Measurements from ENCODE around the gene ZBTB7C. TPM values are rescaled to one million over a fixed set of nuclear protein-coding genes. Genes with fewer than 3 reads are reported as not detected.

ZBTB7C gene
- total RNA-seq, 1 experiment from 2014 or later: not detected

DNA sequence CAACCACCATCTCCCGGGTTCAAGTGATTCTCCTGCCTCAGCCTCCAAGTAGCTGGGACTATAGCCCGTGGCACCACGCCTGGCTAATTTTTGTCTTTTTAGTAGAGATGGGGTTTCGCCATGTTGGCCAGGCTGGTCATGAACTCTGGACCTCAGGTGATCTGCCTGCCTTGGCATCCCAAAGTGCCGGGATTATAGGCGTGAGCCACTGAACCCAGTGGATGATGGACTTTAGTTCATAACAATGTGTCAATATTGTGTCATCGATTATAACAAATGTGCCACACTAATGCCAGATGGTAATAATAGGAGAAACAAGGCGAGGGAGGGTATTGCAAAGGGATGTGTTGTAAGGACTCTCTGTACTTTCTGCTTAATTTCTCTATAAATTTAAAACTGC lies 216.6 kb downstream of the ZBTB7C start:
- TF ChIP-seq CTCF (IDR thresholded peaks at IDR 0.05; ENCODE audit: unreplicated experiment): no peak
- no peak for DNase-seq
- intact Hi-C loops (cut with micrococcal nuclease; ENCODE audit: unreplicated experiment): no loop called here
- H3K4me3 Mint-ChIP-seq (ENCODE audit: low read depth, unreplicated experiment): no peak overlapping the region
- H3K27me3 Mint-ChIP-seq (ENCODE audit: unreplicated experiment): peaks cover 97% of the 10 kb centered on the region
- H3K27ac Mint-ChIP-seq (ENCODE audit: unreplicated experiment): no peak overlapping the region
- CTCF ChIA-PET: no interaction called here
- no peaks in the 10 kb centered on the region for H3K9me3 Mint-ChIP-seq (ENCODE audit: low read depth, unreplicated experiment)
- H3K4me1 Mint-ChIP-seq (ENCODE audit: low read depth, unreplicated experiment): no peaks in the 10 kb centered on the region
- BruUV-seq (replicated peaks): no TSS peak
- H3K36me3 Mint-ChIP-seq (ENCODE audit: insufficient read depth, unreplicated experiment): no peaks in the 10 kb centered on the region

DNA sequence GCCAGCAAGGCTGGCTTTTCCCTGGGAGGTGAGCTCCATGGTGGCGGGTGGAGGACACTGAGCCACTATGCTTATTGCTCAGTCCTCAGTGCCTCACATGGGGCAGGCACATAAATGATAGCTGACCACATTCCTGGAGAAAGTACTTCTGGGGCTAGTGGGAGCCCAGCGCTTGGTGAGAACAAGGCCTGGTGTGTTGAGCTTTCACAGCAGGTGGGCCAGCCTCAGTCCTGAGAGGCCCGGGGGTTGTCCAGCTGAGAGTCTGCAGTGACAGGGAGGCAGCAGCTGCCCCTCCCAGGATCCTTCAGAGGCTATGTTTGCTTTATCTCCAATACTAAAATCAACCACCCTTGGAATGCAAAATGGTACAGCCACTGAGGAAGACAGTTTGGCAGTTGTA lies 217.7 kb downstream of the ZBTB7C start:
- no peak for TF ChIP-seq CTCF (IDR thresholded peaks at IDR 0.05; ENCODE audit: unreplicated experiment)
- intact Hi-C loops (cut with micrococcal nuclease; ENCODE audit: unreplicated experiment): no loop called here
- Mint-ChIP-seq H3K27ac (ENCODE audit: unreplicated experiment) (no peak overlapping the region), H3K4me3 (ENCODE audit: low read depth, unreplicated experiment) (no peak overlapping the region), H3K9me3 (ENCODE audit: low read depth, unreplicated experiment) (no peaks in the 10 kb centered on the region), H3K36me3 (ENCODE audit: insufficient read depth, unreplicated experiment) (no peaks in the 10 kb centered on the region), H3K4me1 (ENCODE audit: low read depth, unreplicated experiment) (no peaks in the 10 kb centered on the region), H3K27me3 (ENCODE audit: unreplicated experiment) (peaks cover 97% of the 10 kb centered on the region)
- no peak for DNase-seq
- CTCF ChIA-PET: interaction anchor here (0.5 kb wide), 1 partner anchor 1240 kb away, joined by 4 read pairs; no protein-coding TSS in a partner anchor
- BruUV-seq (replicated peaks): no TSS peak

GRCh38 chr18:48190994-48191393 lies 218.2 kb downstream of the ZBTB7C start:
- no peak overlapping the region for H3K27ac Mint-ChIP-seq (ENCODE audit: unreplicated experiment)
- H3K27me3 Mint-ChIP-seq (ENCODE audit: unreplicated experiment): peaks cover 97% of the 10 kb centered on the region
- no peak for TF ChIP-seq CTCF (IDR thresholded peaks at IDR 0.05; ENCODE audit: unreplicated experiment)
- no peak overlapping the region for H3K4me3 Mint-ChIP-seq (ENCODE audit: low read depth, unreplicated experiment)
- no peaks in the 10 kb centered on the region for H3K36me3 Mint-ChIP-seq (ENCODE audit: insufficient read depth, unreplicated experiment)
- no TSS peak for BruUV-seq (replicated peaks)
- no peaks in the 10 kb centered on the region for H3K9me3 Mint-ChIP-seq (ENCODE audit: low read depth, unreplicated experiment)
- CTCF ChIA-PET: no interaction called here
- H3K4me1 Mint-ChIP-seq (ENCODE audit: low read depth, unreplicated experiment): no peaks in the 10 kb centered on the region
- intact Hi-C loops (cut with micrococcal nuclease; ENCODE audit: unreplicated experiment): no loop called here
- DNase-seq: no peak

DNA sequence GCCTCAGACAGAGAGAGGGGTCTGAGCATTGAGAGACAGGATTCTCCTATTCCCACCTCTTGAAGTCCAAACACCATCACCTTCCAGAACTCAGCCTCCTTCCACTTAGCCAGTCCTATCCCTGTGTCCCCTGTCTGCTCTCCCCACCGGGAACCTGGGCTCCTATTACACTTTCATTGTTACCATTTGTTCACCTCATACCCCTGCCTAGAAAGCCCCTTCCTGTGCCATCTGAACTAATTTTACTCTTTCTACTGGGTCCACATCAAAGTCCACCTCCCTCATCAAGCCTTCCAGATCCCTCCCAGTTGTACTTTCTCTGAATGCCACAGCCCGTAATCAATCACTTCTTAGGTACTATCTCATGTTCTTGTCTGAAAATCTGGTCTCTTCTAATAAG lies 220.6 kb downstream of the ZBTB7C start:
- no peaks in the 10 kb centered on the region for H3K4me1 Mint-ChIP-seq (ENCODE audit: low read depth, unreplicated experiment)
- no peak for TF ChIP-seq CTCF (IDR thresholded peaks at IDR 0.05; ENCODE audit: unreplicated experiment)
- no TSS peak for BruUV-seq (replicated peaks)
- CTCF ChIA-PET: no interaction called here
- H3K36me3 Mint-ChIP-seq (ENCODE audit: insufficient read depth, unreplicated experiment): peaks cover 4% of the 10 kb centered on the region
- H3K27me3 Mint-ChIP-seq (ENCODE audit: unreplicated experiment): peaks cover 97% of the 10 kb centered on the region
- no peak overlapping the region for H3K27ac Mint-ChIP-seq (ENCODE audit: unreplicated experiment)
- intact Hi-C loops (cut with micrococcal nuclease; ENCODE audit: unreplicated experiment): no loop called here
- H3K9me3 Mint-ChIP-seq (ENCODE audit: low read depth, unreplicated experiment): no peaks in the 10 kb centered on the region
- DNase-seq: no peak
- H3K4me3 Mint-ChIP-seq (ENCODE audit: low read depth, unreplicated experiment): no peak overlapping the region

Measured in Calu3 (cell line).